ENCODE measurements around the gene ATP1A3. TPM values are rescaled to one million over a fixed set of nuclear protein-coding genes. Genes with fewer than 3 reads are reported as not detected.

The ATP1A3 gene
- total RNA-seq, 1 experiment from 2014 or later: 8.5 TPM

DNA sequence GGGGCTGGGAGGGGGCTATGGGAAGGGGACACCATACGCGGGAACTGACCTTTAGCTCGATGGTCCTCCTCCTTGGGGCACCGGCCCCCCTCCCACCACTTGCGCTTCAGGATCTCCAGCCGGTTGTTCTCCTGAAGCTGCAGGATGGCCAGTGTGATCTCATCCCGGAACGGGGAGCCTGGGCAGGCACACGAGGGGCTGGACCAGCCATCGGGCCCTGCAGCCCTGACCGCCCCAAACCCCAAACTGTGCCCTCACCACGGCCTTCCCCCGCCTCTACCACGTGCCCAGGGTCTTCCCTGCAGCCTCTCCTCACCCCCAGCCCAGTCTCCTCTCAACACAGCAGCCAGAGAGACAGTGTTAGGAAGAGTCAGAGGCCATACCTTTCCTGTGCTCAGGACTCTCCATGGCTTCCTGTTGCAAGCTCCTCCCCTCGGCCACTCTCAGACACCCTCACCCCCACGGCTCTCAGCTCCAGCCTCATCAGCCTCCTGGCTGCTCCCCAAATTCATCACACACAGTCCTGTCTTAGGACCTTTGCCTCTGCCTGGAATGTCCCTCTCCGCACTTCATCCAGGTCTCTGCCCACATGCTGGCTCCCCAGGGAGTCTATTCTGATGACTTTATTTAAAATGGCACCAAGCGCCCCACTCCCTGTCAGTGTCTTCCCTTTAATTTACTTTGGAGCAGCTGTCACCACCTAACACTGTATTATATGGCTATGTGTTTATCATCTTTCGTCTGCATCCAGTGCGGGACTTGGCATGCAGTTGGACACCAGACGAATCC is 9.7 kb upstream of the ATP1A3 start:
- Histone ChIP-seq H3K27me3 (replicated peaks; ENCODE audit: insufficient read depth, low read depth, low read length, poor library complexity) (peaks cover 20% of the 10 kb centered on the region), H3K4me3 (ENCODE audit: low read depth, low read length, poor library complexity, severe bottlenecking) (no peak overlapping the region), H3K27ac (ENCODE audit: low read depth, low read length, poor library complexity, severe bottlenecking) (no peak overlapping the region), H3K4me1 (ENCODE audit: insufficient read depth, low read length, poor library complexity, severe bottlenecking) (no peaks in the 10 kb centered on the region), H3K36me3 (ENCODE audit: insufficient read depth, low read length, poor library complexity, severe bottlenecking) (no peaks in the 10 kb centered on the region), H3K9me3 (ENCODE audit: low read depth, low read length, poor library complexity, severe bottlenecking) (no peaks in the 10 kb centered on the region)
- TF ChIP-seq, protein P1, sequence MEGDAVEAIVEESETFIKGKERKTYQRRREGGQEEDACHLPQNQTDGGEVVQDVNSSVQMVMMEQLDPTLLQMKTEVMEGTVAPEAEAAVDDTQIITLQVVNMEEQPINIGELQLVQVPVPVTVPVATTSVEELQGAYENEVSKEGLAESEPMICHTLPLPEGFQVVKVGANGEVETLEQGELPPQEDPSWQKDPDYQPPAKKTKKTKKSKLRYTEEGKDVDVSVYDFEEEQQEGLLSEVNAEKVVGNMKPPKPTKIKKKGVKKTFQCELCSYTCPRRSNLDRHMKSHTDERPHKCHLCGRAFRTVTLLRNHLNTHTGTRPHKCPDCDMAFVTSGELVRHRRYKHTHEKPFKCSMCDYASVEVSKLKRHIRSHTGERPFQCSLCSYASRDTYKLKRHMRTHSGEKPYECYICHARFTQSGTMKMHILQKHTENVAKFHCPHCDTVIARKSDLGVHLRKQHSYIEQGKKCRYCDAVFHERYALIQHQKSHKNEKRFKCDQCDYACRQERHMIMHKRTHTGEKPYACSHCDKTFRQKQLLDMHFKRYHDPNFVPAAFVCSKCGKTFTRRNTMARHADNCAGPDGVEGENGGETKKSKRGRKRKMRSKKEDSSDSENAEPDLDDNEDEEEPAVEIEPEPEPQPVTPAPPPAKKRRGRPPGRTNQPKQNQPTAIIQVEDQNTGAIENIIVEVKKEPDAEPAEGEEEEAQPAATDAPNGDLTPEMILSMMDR (conservative IDR thresholded peaks at IDR 0.05; ENCODE audit: low read depth, low read length): no peak
- TF ChIP-seq EZH2 (IDR thresholded peaks at IDR 0.05; ENCODE audit: borderline replicate concordance, low read depth, low read length, poor library complexity, severe bottlenecking): no peak
- intact Hi-C loops (cut with micrococcal nuclease; ENCODE audit: unreplicated experiment): no loop called here
- DNase-seq (ENCODE audit: low spot score): no peak
- BruUV-seq (replicated peaks): no TSS peak
- ChIA-PET CTCF (interaction anchor here (0.6 kb wide), 1 partner anchor 395 kb away, joined by 5 read pairs; no protein-coding TSS in a partner anchor), POLR2A (ENCODE audit: low non-redundant PET) (no interaction called here)

DNA sequence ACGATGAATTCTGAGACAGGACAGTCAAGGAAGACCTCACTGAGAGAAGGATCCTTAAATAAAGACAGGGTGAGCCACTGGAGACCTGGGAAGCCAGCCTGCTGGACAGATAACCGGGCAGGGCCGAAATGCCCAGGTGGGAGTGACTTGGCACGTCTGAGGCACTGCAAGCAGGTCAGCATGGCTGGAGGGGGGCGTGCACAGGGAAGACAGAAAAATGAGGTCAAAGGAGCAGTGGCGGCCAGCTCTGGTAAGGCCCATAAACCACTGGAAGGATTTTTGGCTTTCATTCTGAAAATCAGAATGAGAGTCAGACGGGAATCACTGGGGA is 5.8 kb upstream of the ATP1A3 start:
- H3K27me3 ChIP-seq (replicated peaks; ENCODE audit: insufficient read depth, low read depth, low read length, poor library complexity): peaks cover 27% of the 10 kb centered on the region
- ChIA-PET CTCF (no interaction called here), POLR2A (ENCODE audit: low non-redundant PET) (interaction anchor here (0.6 kb wide), 1 partner anchor 20 kb away, joined by 3 read pairs; no protein-coding TSS in a partner anchor)
- H3K4me1 ChIP-seq (ENCODE audit: insufficient read depth, low read length, poor library complexity, severe bottlenecking): peaks cover 8% of the 10 kb centered on the region
- H3K36me3 ChIP-seq (ENCODE audit: insufficient read depth, low read length, poor library complexity, severe bottlenecking): no peaks in the 10 kb centered on the region
- DNase-seq (ENCODE audit: low spot score): no peak
- H3K4me3 ChIP-seq (ENCODE audit: low read depth, low read length, poor library complexity, severe bottlenecking): no peak overlapping the region
- no peak overlapping the region for H3K27ac ChIP-seq (ENCODE audit: low read depth, low read length, poor library complexity, severe bottlenecking)
- TF ChIP-seq EZH2 (IDR thresholded peaks at IDR 0.05; ENCODE audit: borderline replicate concordance, low read depth, low read length, poor library complexity, severe bottlenecking): no peak
- TF ChIP-seq, protein P1 (conservative IDR thresholded peaks at IDR 0.05; ENCODE audit: low read depth, low read length): no peak
- intact Hi-C loops (cut with micrococcal nuclease; ENCODE audit: unreplicated experiment): loop anchor here (2.0 kb wide), 1 partner anchor 35 kb away; no protein-coding TSS in a partner anchor
- no peaks in the 10 kb centered on the region for H3K9me3 ChIP-seq (ENCODE audit: low read depth, low read length, poor library complexity, severe bottlenecking)
- BruUV-seq (replicated peaks): no TSS peak

DNA sequence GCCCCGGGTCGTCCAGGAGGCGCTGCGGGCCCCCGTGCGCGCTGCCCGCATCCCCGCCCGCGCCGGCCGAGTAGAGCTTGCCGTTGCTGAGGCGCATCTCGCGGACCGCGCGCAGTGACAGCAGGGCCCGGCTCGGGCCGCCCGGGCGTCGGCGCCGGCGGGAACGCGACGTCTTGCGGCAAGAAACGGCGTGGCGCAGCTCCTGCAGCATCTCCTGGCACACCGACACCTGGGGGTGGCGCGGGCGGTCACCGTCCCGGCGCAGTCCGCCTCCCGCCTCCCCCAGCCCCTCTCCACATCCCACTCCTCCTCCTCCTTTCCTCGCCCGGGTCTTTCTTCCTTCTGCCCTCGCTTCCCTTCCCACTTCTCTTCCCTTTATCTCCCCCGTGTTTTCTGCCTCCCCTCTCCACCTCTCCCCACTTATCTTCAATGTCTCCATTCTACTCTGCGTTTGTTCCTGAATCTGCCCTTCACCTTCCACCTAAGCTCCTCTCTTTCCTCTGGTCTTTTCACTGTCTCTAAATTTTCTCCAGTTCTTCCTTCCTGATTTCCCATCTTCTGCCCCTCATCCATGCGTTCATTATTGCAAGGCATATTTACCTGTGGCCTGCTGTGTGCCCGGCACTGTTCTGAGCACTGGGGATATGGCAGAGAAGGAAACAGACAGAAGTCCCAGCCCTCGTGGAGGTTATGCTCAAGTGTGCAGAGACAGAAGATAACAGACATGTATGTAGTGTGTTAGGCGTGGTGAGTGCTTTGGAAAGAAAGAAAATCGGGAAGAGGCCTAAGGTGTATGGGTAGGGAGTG is 5.2 kb upstream of the ATP1A3 start:
- intact Hi-C loops (cut with micrococcal nuclease; ENCODE audit: unreplicated experiment): loop anchor here (2.0 kb wide), 1 partner anchor 36 kb away; no protein-coding TSS in a partner anchor
- H3K36me3 ChIP-seq (ENCODE audit: insufficient read depth, low read length, poor library complexity, severe bottlenecking): no peaks in the 10 kb centered on the region
- TF ChIP-seq, protein P1 (conservative IDR thresholded peaks at IDR 0.05; ENCODE audit: low read depth, low read length): no peak
- TF ChIP-seq EZH2 (IDR thresholded peaks at IDR 0.05; ENCODE audit: borderline replicate concordance, low read depth, low read length, poor library complexity, severe bottlenecking): no peak
- no peak overlapping the region for H3K27ac ChIP-seq (ENCODE audit: low read depth, low read length, poor library complexity, severe bottlenecking)
- no peak overlapping the region for H3K4me3 ChIP-seq (ENCODE audit: low read depth, low read length, poor library complexity, severe bottlenecking)
- H3K4me1 ChIP-seq (ENCODE audit: insufficient read depth, low read length, poor library complexity, severe bottlenecking): peaks cover 9% of the 10 kb centered on the region
- no peaks in the 10 kb centered on the region for H3K9me3 ChIP-seq (ENCODE audit: low read depth, low read length, poor library complexity, severe bottlenecking)
- BruUV-seq (replicated peaks): no TSS peak
- peaks cover 27% of the 10 kb centered on the region for H3K27me3 ChIP-seq (replicated peaks; ENCODE audit: insufficient read depth, low read depth, low read length, poor library complexity)
- DNase-seq (ENCODE audit: low spot score): peak; percentile 29
- ChIA-PET CTCF (interaction anchor here (0.6 kb wide), 2 partner anchors 83 to 98 kb away, joined by 3 to 5 read pairs; no protein-coding TSS in a partner anchor), POLR2A (ENCODE audit: low non-redundant PET) (interaction anchor here (0.6 kb wide), 1 partner anchor 46 kb away, joined by 3 read pairs; no protein-coding TSS in a partner anchor)
